ENCODE data around the gene INPP5J.

DNA sequence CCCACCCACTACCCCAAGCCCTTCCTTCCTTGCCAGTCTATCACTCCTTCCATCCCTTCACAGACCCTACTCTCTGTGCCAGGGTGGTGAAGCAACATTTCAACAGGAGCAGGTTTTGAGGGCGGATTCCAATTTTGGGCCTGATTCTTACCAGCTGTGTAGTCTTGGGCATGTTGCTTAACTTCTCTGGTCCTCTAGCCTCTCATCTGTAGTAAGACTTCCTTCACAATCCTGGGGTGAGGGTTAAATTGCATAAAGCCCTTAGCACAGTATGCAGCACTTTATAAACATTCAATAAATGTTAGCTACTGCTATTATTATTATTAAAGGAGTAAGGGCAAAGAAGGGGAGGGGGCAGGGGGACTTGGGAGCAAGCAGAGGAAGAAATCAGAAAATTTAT lies 32.2 kb downstream of the INPP5J start:
- TF ChIP-seq CTCF (IDR thresholded peaks at IDR 0.05) (no peak), POLR2A (IDR thresholded peaks at IDR 0.05) (no peak)
